HG02938 (cell line): ENCODE measurements around the gene PTGER3.
"Not testable (repeated sequence)": the region's sequence is repeated elsewhere in the genome, so short reads cannot be mapped to it uniquely, and the experiment has no call there.

Source experiments
- ATAC-seq: cut with Tn5 transposase; IDR thresholded peaks from one replicate; pipeline ENCODE4 v1.9.1; 2021; ENCODE audit warnings: mild to moderate bottlenecking, moderate library complexity; ENCODE audit not compliant: unreplicated experiment

PTGER3 gene

DNA sequence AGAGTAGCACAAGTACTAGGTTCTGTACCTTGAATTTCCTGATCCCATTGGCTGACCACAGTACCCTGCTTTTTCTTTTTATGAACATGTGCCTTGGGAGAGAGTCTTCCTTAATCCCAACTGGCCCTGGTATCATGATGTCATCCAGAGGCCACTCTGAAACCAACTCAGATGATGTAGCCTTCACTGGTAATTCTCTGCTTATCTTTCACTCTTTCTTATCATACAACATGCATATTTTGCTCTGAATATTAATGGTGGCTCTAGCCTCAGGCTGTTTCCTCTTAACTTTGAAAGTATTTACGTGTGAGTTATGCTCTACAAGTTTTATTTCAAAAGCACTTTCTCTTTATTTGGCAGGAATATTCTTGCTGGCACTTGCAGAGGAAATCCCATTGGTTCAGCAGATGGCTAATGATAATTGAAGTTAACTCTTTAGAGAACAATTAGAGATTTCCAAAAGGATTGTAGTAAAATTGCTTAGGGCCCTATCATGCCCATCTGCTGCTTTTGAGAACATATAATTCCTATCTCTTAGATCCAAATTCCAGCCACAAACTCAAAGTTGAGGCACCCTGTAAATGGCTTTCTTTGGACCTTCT is 86.1 kb downstream of the PTGER3 start:
- no peak for ATAC-seq

DNA sequence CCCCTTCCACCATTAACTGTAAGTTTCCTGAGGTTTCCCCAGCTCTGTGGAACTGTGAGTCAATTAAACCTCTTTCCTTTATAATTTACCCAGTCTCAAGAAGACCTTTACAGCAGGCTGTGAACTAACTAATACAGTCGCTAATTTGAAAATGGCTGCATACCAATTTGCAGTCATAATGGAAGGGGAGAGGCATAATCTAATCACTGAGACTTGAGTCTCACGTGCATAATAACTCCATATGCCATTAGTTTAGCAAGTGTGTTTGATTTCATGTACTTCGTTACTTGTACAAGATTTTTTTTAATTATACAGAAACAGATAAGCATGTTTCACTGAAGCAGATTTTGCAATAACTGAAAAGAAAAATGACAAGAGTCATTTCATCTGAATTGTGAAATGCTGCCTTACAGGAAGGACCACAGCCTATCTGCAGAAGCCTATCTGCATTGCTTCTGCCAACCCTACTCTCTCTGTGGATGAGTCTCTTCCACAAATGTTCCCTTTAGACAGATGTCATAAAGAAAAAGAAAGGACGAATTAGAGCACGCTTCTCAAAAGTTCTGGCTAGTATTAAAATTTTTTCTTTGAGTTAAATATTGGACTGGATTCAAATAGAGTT is 99.1 kb downstream of the PTGER3 start:
- ATAC-seq, result no peak

DNA sequence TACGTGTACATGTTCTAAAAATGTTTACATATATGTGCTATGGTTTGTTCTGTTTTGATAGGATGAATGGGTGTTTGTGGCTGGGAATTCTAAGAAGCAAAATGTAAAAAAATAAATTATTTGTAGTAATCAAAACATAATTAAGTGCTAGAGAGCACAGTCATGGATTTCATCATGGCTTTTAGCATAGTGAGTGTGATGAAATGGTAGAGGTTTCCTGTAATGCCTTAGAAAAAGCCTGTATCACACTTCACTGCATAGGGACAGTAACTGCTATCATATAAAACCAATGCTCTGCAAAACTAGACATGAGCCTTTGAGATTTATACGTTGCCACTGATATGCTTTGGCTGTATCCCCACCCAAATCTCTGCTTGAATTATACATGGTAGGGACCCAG is 99.8 kb downstream of the PTGER3 start:
- no peak for ATAC-seq

DNA sequence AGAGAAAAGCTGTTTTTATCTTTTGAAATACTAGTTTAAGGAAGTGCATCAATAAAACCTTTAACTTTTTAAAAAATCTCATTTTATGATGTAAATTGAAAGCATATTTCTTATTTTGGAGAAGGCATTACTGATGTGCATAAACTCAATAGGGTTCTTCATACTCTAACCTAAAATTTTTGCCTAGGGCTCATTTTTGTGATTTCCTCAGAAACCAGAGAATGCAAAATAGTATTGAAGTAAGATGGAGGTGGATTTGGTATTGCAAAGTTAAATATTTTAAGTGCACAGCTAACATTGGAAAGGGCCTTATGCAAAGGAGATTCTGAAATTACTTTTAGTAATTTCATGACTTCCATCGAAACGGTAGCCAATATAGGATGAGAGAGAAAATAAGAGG is 101.9 kb downstream of the PTGER3 start:
- ATAC-seq, result no peak

DNA sequence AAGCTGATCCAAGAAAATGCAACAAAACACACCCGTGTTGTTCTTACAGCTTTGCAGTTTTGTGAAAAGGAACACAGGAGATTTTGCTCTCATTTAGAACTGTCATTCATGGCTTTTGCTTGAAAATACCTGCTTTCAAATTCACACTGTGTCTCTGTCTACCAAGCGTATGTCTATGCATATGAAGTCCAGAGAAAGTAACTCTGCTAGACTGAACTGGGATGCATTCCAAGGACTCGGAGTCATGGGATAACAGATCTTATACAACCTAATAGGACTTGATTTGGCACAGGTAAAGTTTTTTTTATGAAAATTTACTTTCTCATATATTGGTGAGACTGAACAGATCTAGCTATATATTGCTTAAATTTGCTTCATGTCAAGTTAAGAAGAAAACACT is 102.4 kb downstream of the PTGER3 start:
- ATAC-seq, result no peak

DNA sequence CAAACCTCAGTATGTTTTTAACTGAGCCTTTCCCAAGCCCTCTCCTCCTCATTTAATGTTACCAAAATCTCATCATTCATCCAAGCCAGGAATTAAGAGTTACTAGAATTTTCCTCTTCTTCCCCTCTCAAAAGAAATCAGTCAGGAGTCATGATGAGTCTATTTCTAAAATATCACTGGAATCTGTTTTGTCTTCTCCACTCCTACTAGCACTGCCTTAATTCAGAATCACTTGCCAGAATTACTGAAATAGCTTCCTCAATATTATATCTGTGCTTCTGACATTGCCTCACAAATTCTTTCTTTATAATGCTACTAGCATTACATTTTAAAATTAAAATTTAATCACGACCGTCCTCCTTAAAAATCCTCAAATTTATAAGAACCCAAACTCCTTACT is 106.1 kb downstream of the PTGER3 start:
- ATAC-seq, result no peak

DNA sequence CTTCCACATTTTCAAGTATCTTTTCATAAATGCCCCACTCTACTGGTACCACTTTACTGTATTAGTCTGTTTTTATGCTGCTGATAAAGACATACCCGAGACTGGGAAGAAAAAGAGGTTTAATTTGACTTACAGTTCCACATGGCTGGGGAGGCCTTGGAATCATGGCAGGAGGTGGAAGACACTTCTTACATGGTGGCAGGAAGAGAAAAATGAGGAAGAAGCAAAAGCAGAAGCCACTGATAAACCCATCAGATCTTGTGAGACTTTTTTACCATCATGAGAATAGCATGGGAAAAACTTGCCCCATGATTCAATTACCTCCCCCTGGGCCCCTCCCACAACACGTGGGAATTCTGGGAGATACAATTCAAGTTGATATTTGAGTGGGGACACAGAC is 107.2 kb downstream of the PTGER3 start:
- not testable (repeated sequence) for ATAC-seq

DNA sequence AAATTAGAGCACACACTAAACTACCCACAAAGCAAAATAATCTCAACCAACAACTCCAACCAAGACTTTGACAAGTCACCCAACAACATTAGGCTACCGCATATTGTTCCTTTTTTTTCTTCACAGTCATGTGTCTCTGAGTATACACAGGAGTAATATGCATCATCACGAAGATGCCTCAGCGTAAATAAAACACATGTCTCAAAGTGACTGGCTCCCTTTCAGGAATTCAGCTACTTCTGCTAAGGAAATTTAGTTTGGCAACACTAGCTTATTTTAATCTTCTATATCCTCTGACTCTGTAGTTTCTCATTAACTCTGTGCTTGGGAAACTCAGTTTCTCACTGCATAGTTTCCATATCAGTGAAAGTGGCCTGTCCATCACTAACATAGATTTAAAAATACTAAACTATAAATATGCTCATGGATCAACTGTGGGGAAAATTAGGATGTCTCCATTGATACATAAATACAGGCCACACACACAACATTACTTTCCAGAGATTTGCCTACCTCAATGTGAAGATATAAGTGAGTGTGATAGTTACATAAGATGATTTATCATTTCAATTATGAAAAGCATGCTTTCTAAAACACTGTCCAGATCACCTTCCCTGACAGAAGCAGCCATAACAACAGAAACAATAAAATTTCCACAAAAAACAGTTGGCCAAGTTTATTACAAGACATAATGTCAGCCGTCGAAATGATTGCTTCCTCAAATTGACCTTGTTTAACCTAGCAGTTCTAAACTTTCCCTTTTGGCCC is 113.2 kb downstream of the PTGER3 start:
- ATAC-seq, result no peak

DNA sequence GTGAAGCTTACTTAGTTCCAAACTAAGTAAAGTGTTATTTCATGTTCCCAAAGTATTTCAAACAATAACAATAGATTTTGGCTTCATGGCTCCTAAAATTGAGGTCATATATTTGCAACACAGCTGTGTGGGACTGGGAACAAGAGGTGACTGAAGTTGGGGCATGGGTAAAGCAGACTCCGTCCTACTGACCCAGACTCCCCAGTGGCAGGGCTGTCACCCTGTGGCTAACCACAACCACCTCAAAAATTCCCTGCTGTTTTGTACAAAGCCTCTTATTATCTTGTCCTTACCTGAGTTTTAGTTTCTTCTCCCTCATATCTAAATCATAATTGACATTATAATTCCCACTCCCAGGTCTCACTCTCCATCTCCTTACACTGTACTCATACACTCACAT is 117.6 kb downstream of the PTGER3 start:
- no peak for ATAC-seq

DNA sequence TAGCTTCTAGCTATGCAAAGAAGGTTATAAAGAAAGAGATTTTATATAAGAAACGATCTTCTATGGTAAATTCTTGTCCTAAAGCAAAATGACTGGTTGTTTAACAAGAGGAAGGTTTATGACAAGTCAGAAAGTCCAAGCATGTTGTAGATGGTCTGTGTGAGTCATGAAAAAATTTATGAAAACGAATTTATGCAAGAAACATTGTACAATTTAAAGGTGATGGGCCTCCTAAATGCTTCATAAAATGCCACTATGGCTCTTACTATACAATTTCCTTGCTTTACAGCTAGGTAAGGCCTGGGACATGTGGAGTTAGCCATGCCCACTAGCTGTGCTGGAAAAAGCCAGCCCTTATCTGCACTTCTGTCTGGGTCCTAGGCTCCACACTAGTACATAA is 125.4 kb downstream of the PTGER3 start:
- ATAC-seq, result no peak
